Thyroid gland (tissue), 4 donors: Measurements from ENCODE around the gene HSPB7. TPM values are rescaled to one million over a fixed set of nuclear protein-coding genes. Genes with fewer than 3 reads are reported as not detected.

ENCODE experiments used
- DNase-seq, 2 donors: peaks; one replicate each; pipeline ENCODE4 v3.0.0-alpha.2; 2019
- H3K27ac ChIP-seq, 3 donors: fragments of 200-600 bp; sonication (generic); 1 replicate in 2 of 3; 2 replicates in 1 of 3; pipeline ENCODE4 v1.5.1; 2016 to 2019; ENCODE audit warnings: mild to moderate bottlenecking in 1 of 3, moderate library complexity in 1 of 3
- H3K27me3 ChIP-seq: fragments of 200-600 bp; sonication (generic); one replicate; pipeline ENCODE4 v1.5.1; 2019
- H3K36me3 ChIP-seq, 2 donors: fragments of 200-600 bp; sonication (generic); one replicate each; pipeline ENCODE4 v1.5.1; 2016 to 2019
- H3K4me1 ChIP-seq, 2 donors: fragments of 200-600 bp; sonication (generic); one replicate each; pipeline ENCODE4 v1.5.1; 2017 to 2019
- H3K4me3 ChIP-seq, 3 donors: fragments of 200-600 bp; sonication (generic); replicated peaks in 1 of 3; 1 replicate in 2 of 3; 2 replicates in 1 of 3; pipeline ENCODE4 v1.5.1; 2016; ENCODE audit warnings: mild to moderate bottlenecking in 1 of 3
- H3K9me3 ChIP-seq: fragments of 200-600 bp; sonication (generic); one replicate; pipeline ENCODE4 v1.5.1; 2017
- POLR2A ChIP-seq, 2 donors: fragments of 450-650 bp; IDR thresholded peaks; one replicate each; pipeline ENCODE4 v1.6.1; 2017; ENCODE audit warnings: antibody characterized with exemption in 2 of 2, mild to moderate bottlenecking in 2 of 2, moderate library complexity in 1 of 2
- WGBS, 2 donors: methylation state at CpG; one replicate each; pipeline ENCODE4 v1.1.5; 2017; 5-methylcytosine and 5-hydroxymethylcytosine counted together
- intact Hi-C: fragments of 100-400 bp; cut with DNase I; formaldehyde crosslinking; loops from one replicate; pipeline ENCODE4 v1.15.1; 2023
- total RNA-seq, 4 donors: library from RNA; depleted of rRNA; stranded (reverse); fragments of >200 nt; gene quantifications; one replicate each; pipeline ENCODE4 v1.2.3, GENCODE V29; 2016
- TF ChIP-seq, protein P1 (sequence below), 6 experiments: fragments of 200-600 bp in 3 of 6; fragments of 450-650 bp in 3 of 6; sonication (generic) in 3 of 6; IDR thresholded peaks; one replicate each; pipeline ENCODE4 v1.5.1; 2016 to 2019; ENCODE audit warnings: antibody characterized with exemption in 6 of 6, mild to moderate bottlenecking in 2 of 6, inconsistent platforms in 1 of 6, moderate library complexity in 1 of 6

The HSPB7 gene
- total RNA-seq, 4 donors from 2014 or later, result 0.81 to 9.0 (median 2.9) TPM

DNA sequence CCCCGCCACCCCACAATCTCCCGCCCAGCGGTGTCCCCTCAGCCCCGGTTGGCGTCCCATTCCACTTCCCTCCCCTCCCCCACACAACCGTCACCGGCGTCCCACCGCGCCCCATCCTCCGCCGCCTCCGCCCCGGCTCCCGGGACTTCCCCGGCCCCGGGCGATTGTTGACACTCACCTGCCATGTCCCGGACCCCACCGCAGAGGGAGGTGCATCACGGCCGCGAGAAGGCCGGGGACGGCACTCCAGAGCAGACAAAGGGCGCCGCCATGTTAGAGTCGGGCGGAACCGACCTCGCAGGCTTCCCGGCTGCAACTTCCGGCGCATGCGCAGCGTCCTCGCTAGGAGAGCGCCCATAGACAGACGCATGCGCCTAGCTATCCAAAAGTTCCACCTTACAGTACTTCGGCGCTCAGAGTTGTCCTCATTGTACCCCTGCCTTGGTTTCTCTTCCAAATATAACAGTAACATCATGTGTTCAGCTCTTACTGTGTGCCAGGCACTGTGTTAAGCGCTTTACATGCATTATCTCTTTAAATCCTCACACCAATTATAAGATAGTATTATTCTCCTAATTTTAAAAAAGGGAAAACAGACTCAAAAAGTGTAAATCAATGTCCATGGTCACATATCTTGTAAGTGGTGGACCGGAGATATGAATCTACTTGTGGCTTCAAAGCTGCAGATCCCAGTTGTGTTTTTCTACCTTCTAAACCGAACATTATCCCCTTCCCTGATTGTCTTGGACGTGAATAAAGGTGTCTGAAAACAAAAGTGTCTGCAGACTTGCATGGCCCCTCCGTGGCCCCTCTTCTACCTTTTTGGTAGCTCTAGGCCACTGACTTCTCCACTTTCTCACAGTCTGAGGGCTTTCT lies 41.8 kb downstream of the HSPB7 start, which contains the start of gene ZBTB17:
TSS of gene ZBTB17 (minus strand) at position 297 of the 876 bp plus-strand sequence. CDS start 27,606 bp downstream, outside the sequence.
- DNase-seq, result peak; percentile 94
- intact Hi-C loops, result no loop called here
- TF ChIP-seq, protein P1, sequence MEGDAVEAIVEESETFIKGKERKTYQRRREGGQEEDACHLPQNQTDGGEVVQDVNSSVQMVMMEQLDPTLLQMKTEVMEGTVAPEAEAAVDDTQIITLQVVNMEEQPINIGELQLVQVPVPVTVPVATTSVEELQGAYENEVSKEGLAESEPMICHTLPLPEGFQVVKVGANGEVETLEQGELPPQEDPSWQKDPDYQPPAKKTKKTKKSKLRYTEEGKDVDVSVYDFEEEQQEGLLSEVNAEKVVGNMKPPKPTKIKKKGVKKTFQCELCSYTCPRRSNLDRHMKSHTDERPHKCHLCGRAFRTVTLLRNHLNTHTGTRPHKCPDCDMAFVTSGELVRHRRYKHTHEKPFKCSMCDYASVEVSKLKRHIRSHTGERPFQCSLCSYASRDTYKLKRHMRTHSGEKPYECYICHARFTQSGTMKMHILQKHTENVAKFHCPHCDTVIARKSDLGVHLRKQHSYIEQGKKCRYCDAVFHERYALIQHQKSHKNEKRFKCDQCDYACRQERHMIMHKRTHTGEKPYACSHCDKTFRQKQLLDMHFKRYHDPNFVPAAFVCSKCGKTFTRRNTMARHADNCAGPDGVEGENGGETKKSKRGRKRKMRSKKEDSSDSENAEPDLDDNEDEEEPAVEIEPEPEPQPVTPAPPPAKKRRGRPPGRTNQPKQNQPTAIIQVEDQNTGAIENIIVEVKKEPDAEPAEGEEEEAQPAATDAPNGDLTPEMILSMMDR (IDR thresholded peaks at IDR 0.05), result no peak
- TF ChIP-seq POLR2A (IDR thresholded peaks at IDR 0.05), result peak in 1 of 2 donors; percentile 74
- WGBS, 2 donors, result 10 to 11% methylated on average over 32 to 38 of the region's 47 CpGs
- Histone ChIP-seq H3K27me3 (no peaks in the 10 kb centered on the region), H3K36me3 (peaks cover 9 to 11% of the 10 kb centered on the region in 2 donors), H3K4me3 (peak within 1 kb of the TSS; percentile 80 to 98 (median 87)), H3K9me3 (no peaks in the 10 kb centered on the region), H3K27ac (peak within 1 kb of the TSS; percentile 52 to 66 (median 58)), H3K4me1 (peaks cover 10 to 13% of the 10 kb centered on the region in 2 donors)

DNA sequence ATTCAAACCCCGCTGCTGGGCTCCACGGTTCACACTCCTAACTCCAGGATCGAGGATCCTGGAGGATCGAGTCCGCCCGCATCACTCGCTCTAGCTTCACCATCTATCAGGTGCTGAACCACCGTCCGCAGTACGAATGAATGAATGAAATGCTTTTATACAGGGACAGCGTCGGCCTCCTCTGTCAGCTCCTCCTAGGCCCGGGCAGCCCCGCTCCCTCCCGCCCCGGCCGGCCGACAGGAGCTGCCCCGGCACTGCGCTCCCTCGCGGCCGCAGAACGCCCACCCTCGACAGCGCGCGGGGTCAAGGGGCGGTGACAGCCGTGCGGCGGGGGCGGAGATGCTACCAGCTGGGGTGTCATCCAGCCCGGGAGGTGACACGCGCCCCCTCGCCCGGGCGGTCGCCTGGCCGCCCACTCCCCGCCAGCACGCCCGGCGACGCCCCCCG lies 42.5 kb downstream of the HSPB7 start:
- peaks cover 10 to 13% of the 10 kb centered on the region in 2 donors for H3K4me1 ChIP-seq
- no peaks in the 10 kb centered on the region for H3K27me3 ChIP-seq
- TF ChIP-seq, protein P1 (IDR thresholded peaks at IDR 0.05), result no peak
- TF ChIP-seq POLR2A (IDR thresholded peaks at IDR 0.05), result no peak
- H3K27ac ChIP-seq, result peak overlapping the region in 2 of 3 donors; percentile 52 to 66
- WGBS, 2 donors, result 1% methylated on average over 12 to 13 of the region's 47 CpGs
- no peaks in the 10 kb centered on the region for H3K9me3 ChIP-seq
- intact Hi-C loops, result no loop called here
- H3K36me3 ChIP-seq, result peaks cover 9 to 11% of the 10 kb centered on the region in 2 donors
- peak; percentile 40 to 55 for DNase-seq
- peak overlapping the region; percentile 80 to 98 (median 87) for H3K4me3 ChIP-seq

DNA sequence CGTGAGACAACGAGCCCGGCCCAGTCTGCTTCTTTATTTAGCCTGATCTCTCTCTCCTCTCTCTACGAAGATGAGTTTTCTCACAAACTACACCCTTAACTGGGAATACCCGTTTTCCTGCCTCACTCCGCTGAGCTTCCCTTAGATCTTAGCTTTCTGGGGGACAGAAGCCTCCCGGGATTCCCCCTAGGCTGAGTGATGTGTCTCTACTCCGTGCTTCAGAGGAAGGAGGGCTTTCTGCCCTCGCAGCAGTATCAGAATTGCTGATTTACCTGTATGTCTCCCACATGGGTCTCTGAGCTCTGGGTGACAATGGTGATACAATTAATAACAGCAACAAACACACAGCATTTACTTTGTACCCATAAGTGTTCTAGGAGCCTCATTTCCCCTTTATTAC lies 43.0 kb downstream of the HSPB7 start:
- peak overlapping the region in 1 of 3 donors; percentile 52 for H3K27ac ChIP-seq
- H3K4me1 ChIP-seq, result peaks cover 10 to 13% of the 10 kb centered on the region in 2 donors
- peak overlapping the region in 1 of 3 donors; percentile 87 for H3K4me3 ChIP-seq
- intact Hi-C loops, result no loop called here
- WGBS, 2 donors, result 52 to 54% methylated on average over 9 of the region's 9 CpGs
- TF ChIP-seq, protein P1 (IDR thresholded peaks at IDR 0.05), result no peak
- no peak for TF ChIP-seq POLR2A (IDR thresholded peaks at IDR 0.05)
- no peak for DNase-seq
- H3K36me3 ChIP-seq, result peaks cover 10 to 11% of the 10 kb centered on the region in 2 donors
- H3K27me3 ChIP-seq, result no peaks in the 10 kb centered on the region
- no peaks in the 10 kb centered on the region for H3K9me3 ChIP-seq

DNA sequence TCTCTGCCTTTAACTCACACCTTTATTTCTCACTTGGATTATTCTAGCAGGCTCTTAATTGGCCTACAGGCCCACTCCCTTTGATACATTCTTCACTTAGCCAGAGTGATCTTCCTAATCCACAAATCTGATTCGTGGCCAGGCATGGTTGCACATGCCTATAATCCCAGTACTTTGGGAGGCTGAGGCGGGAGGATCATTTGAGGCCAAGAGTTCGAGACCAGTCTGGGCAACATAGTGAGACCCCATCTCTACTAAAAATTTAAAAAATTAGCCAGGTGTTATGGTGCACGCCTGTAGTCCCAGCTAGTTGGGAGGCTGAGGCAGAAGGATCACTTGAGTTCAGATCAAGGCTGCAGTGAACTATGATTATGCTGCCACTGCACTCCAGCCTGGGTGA lies 44.1 kb downstream of the HSPB7 start:
- Histone ChIP-seq H3K27ac (no peak overlapping the region), H3K9me3 (no peaks in the 10 kb centered on the region), H3K4me3 (no peak overlapping the region), H3K4me1 (peaks cover 10 to 13% of the 10 kb centered on the region in 2 donors), H3K36me3 (peaks cover 11% of the 10 kb centered on the region in 2 donors), H3K27me3 (no peaks in the 10 kb centered on the region)
- DNase-seq, result no peak
- intact Hi-C loops, result no loop called here
- 96 to 98% methylated on average over 4 of the region's 4 CpGs for WGBS, 2 donors
- TF ChIP-seq, protein P1 (IDR thresholded peaks at IDR 0.05), result no peak
- no peak for TF ChIP-seq POLR2A (IDR thresholded peaks at IDR 0.05)

DNA sequence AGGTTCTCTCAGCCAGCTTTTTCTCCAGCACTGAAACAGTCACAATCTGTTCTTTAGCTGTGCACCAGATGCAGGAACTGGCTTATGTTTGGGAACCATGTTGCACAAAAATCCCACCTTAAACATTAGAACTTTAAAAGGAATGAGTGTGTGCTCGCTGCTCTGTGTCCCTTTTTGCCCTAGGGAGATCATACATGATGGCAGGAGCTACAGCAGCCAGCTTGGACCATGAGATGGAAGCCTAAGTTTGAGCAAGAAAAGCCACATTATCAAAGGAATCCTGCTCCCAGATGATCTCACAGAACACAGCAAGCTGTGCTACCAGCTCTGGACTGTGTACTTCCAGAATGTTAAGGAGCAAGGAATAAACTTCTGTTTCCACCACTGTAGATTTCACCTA lies 45.4 kb downstream of the HSPB7 start:
- H3K27me3 ChIP-seq, result no peaks in the 10 kb centered on the region
- no peak overlapping the region for H3K4me3 ChIP-seq
- H3K27ac ChIP-seq, result no peak overlapping the region
- peaks cover 10 to 13% of the 10 kb centered on the region in 2 donors for H3K4me1 ChIP-seq
- intact Hi-C loops, result no loop called here
- WGBS, 2 donors, result 87 to 100% methylated on average over 1 of the region's 1 CpG
- no peak for DNase-seq
- no peak for TF ChIP-seq POLR2A (IDR thresholded peaks at IDR 0.05)
- H3K9me3 ChIP-seq, result no peaks in the 10 kb centered on the region
- peaks cover 11% of the 10 kb centered on the region in 2 donors for H3K36me3 ChIP-seq
